ENCODE results near the gene SERPINA6. TPM values are rescaled to one million over a fixed set of nuclear protein-coding genes. Genes with fewer than 3 reads are reported as not detected.
A peak's percentile ranks its signal among the peaks of the same experiment; 100 is the strongest.

SERPINA6 gene
- polyA plus RNA-seq, 1 donor from 2014 or later: not detected

GRCh38 chr14:94343238-94344005, 20.3 kb upstream of the SERPINA6 start:
- peaks cover 6% of the 10 kb centered on the region for H3K27me3 Mint-ChIP-seq

DNA sequence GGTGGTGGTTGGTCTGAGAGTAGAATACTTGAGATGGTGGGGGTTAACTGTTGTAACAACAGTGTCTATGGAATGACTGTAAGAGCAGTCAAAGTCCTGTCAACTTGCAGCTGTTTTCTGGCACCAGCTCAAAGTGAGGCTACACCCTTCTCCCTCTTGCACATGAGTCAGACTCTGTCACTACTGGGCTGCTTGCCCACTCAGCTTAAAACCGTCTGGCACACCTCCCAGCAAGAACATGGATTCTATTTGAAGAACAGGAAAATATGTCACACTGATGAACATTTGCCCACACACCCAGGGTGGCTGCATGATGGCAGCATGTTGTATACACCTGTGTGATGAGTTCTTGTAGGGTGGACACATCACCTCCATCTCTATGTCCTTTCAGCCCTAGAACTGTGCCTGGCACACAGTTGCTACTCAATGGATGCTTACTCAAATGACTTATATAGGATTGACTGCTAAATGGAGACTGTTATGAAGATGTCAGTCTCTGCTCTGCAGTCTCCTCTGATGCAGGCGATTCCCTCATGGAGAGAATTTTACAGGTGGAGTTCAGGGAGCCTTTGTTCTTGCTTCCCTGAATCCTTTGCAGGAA, 19.3 kb upstream of the SERPINA6 start:
- peak overlapping the region in 1 of 3 donors; percentile 14 for H3K27ac Mint-ChIP-seq

More at GRCh38 chr14:94343238-94344005, 20.3 kb upstream of the SERPINA6 start:
- H3K27ac Mint-ChIP-seq: no peak overlapping the region
- H3K36me3 Mint-ChIP-seq: peaks cover 2% of the 10 kb centered on the region
- peaks cover 16 to 21% (median 18%) of the 10 kb centered on the region in 3 donors for H3K4me1 Mint-ChIP-seq
- no peak overlapping the region for H3K4me3 Mint-ChIP-seq
- H3K9me3 Mint-ChIP-seq: peaks cover 0 to 4% (median 0%) of the 10 kb centered on the region in 3 donors

DNA sequence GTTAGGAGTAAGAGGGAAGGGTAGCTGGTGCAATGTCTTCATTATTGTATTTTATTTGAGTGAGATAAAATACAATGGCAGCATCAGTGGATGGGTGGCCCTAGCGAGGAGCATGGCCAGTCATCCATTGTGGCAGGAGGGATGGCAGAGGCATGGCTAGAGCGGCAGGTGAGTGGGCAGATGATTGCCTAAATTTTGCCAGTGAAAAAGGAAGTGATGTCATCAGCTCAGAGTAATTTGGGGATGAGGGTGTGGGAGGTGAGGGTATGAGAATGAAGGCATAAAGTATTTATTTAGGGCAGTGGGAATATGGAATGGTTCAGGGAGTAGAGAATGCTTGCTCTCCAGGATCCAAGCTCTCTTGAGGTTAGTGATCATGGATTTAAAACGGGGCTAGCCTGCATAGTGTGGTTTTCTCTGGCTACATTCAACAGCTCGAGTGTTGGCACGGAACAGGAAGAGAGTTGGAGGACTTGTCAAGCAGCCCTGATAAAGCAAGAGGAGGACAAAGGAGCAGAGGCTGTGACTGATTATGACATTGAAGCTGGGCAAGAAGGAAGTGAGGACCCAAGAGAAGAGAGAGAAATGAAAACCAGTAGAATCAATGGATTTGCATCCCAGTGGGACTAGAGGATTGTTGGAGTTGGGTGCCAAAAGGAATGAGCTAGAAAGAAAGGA, 18.7 kb upstream of the SERPINA6 start:
- Mint-ChIP-seq H3K4me3 (peak overlapping the region in 1 of 4 donors; percentile 36), H3K27me3 (peaks cover 6% of the 10 kb centered on the region), H3K36me3 (peaks cover 2% of the 10 kb centered on the region), H3K27ac (peak overlapping the region in 1 of 3 donors; percentile 14), H3K9me3 (peaks cover 0 to 4% (median 0%) of the 10 kb centered on the region in 3 donors), H3K4me1 (peaks cover 14 to 21% (median 16%) of the 10 kb centered on the region in 3 donors)

More for the DNA sequence above, 19.3 kb upstream of the SERPINA6 start:
- Mint-ChIP-seq H3K9me3 (peaks cover 0 to 4% (median 0%) of the 10 kb centered on the region in 3 donors), H3K4me3 (peak overlapping the region in 1 of 4 donors; percentile 42), H3K36me3 (peaks cover 2% of the 10 kb centered on the region), H3K4me1 (peaks cover 16 to 21% (median 18%) of the 10 kb centered on the region in 3 donors), H3K27me3 (peaks cover 6% of the 10 kb centered on the region)

DNA sequence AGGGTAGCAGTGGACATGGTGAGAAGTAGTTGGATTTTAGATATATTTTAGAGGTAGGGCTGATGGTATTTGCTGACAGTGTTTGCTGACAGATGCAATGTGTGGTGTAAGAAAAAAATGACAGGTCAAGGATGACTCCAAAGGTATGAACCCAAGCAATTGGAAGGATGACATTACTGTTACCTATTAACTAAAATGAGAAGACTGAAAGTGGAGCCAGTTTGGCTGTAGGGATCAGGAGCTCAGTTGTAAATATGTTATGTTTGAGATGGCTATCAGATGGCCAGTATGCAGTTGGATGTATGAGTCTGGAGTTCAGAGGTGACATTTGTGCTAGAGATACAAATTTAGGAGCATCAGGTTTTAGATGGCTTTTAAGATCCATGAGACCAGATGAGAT, 17.4 kb upstream of the SERPINA6 start:
- H3K27me3 Mint-ChIP-seq: peaks cover 6% of the 10 kb centered on the region
- H3K36me3 Mint-ChIP-seq: peaks cover 2% of the 10 kb centered on the region
- H3K27ac Mint-ChIP-seq: no peak overlapping the region
- no peak overlapping the region for H3K4me3 Mint-ChIP-seq
- peaks cover 0 to 4% (median 0%) of the 10 kb centered on the region in 3 donors for H3K9me3 Mint-ChIP-seq
- H3K4me1 Mint-ChIP-seq: peaks cover 9 to 21% (median 12%) of the 10 kb centered on the region in 3 donors

GRCh38 chr14:94338023-94338422, 14.9 kb upstream of the SERPINA6 start:
- no peak overlapping the region for H3K27ac Mint-ChIP-seq
- peaks cover 3 to 21% (median 5%) of the 10 kb centered on the region in 3 donors for H3K4me1 Mint-ChIP-seq
- peaks cover 6% of the 10 kb centered on the region for H3K27me3 Mint-ChIP-seq
- no peak overlapping the region for H3K4me3 Mint-ChIP-seq
- H3K36me3 Mint-ChIP-seq: peaks cover 2% of the 10 kb centered on the region
- peaks cover 0 to 4% (median 0%) of the 10 kb centered on the region in 3 donors for H3K9me3 Mint-ChIP-seq

DNA sequence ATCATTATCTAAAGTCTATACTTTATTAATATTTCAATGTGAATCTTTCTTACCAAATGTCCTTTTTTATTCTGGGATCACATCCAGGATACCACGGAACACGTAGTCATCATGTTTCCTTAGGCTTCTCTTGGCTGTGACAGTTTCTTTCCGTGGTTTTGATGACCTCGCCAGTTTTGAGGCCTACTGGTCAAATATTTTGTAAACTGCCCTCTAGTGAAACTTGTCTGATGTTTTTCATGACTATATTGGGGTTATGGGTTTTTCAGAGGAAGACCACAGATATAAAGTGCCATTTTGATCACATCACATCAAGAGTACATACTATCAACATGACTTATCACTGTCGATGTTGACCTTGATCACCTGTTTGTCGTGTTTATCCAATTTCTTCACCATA, 14.1 kb upstream of the SERPINA6 start:
- Mint-ChIP-seq H3K36me3 (peaks cover 2% of the 10 kb centered on the region), H3K4me3 (no peak overlapping the region), H3K4me1 (peaks cover 1 to 17% (median 4%) of the 10 kb centered on the region in 3 donors), H3K27me3 (peaks cover 6% of the 10 kb centered on the region), H3K9me3 (peaks cover 0 to 4% (median 0%) of the 10 kb centered on the region in 3 donors), H3K27ac (no peak overlapping the region)

- no peaks in the 10 kb centered on the region for H3K27me3 Mint-ChIP-seq
- no peaks in the 10 kb centered on the region for H3K36me3 Mint-ChIP-seq
- H3K4me1 Mint-ChIP-seq: no peaks in the 10 kb centered on the region
- H3K4me3 Mint-ChIP-seq: no peak overlapping the region
- no peak overlapping the region for H3K27ac Mint-ChIP-seq
- peaks cover 0 to 4% (median 0%) of the 10 kb centered on the region in 3 donors for H3K9me3 Mint-ChIP-seq
Measured at GRCh38 chr14:94334872-94335271, 11.7 kb upstream of the SERPINA6 start.

DNA sequence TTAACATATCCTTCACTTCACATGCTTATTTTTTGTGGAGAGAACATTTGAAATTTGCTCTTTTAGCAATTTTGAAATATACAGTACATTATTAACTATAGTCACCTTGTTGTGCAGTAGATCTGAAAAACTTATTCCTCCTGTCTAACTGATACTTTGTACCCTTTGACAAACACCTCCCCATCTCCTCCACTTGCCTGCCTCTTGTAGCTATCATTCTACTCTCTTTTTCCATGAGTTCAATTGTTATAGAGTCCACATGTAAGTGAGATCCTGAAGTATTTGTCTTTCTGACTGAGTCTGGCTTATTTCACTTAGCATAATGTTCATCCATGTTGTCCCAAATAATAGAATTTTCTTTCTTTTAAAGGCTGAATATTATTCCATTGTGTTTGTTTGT, 9.5 kb upstream of the SERPINA6 start:
- Mint-ChIP-seq H3K9me3 (peaks cover 0 to 6% (median 0%) of the 10 kb centered on the region in 3 donors), H3K36me3 (no peaks in the 10 kb centered on the region), H3K4me1 (no peaks in the 10 kb centered on the region)

DNA sequence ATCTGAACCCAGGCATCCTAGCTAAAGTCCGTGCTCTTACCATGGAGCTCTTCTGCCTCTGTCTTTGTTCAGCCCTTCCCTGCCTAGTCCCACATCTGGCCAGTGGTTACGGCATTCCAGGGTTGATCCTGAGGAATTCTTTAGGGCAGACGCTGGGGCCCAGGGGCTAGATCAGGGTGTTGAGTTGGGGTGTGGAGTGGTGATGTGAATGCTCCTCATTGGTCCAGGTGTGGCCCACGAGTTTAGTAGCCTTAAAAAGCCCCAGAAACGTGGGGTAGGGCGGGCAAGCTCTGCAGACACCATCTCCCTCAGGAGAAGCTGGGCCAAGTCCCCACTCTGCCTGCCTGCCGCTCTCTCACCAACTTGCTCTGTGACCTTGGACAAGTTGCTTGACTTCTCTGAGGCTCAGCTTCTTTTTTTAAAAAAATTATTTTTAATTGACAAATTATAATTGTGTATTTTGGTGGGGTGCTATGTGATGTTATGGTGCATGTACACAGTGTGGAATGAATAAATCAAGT, 9.0 kb upstream of the SERPINA6 start:
- peaks cover 0 to 8% (median 0%) of the 10 kb centered on the region in 3 donors for H3K9me3 Mint-ChIP-seq
- no peaks in the 10 kb centered on the region for H3K27me3 Mint-ChIP-seq
- H3K27ac Mint-ChIP-seq: no peak overlapping the region
- H3K36me3 Mint-ChIP-seq: no peaks in the 10 kb centered on the region
- no peaks in the 10 kb centered on the region for H3K4me1 Mint-ChIP-seq
- H3K4me3 Mint-ChIP-seq: no peak overlapping the region

More for the DNA sequence above, 9.5 kb upstream of the SERPINA6 start:
- no peak overlapping the region for H3K27ac Mint-ChIP-seq
- H3K27me3 Mint-ChIP-seq: no peaks in the 10 kb centered on the region
- peak overlapping the region in 1 of 4 donors; percentile 2 for H3K4me3 Mint-ChIP-seq

DNA sequence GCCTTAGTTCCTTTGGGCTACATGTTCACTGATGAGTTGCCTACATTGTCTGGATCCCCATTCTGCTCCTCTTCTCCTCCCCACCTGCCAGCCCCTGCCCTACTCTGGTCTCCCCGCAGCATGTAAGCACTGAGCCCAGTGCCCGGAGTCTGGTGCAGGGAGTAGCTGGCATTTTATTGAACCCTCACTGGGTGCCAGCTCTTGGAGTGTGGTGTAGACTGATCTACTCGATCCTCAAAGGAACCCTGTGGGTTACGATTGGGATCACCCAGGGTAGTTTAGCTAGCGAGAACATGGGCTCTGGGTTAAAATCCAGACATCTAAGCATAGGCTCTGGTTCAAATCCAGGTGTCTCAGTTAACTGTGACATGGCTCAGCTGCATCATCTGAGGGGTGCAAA, 8.3 kb upstream of the SERPINA6 start:
- Mint-ChIP-seq H3K27me3 (no peaks in the 10 kb centered on the region), H3K4me3 (no peak overlapping the region), H3K4me1 (no peaks in the 10 kb centered on the region), H3K27ac (no peak overlapping the region), H3K36me3 (no peaks in the 10 kb centered on the region), H3K9me3 (peaks cover 0 to 10% (median 0%) of the 10 kb centered on the region in 3 donors)

DNA sequence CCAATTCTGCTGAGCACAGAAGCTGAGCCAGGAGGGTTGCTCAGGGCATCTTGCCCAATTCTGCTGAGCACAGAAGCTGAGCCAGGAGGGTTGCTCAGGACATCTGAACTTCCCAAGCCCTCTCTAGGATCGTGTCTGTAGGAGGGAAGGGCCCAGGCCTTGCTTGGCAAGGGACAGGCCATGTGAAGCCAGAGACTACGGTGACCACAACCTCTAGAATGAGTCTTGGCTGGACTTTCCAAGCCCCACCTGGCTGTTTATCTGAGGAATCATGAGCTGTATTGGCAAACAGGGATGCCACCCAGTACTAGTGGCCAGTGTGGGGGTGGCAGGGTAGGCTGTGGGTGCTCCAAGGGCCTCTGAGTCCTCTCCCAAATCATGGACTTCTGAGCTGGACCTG, 7.7 kb upstream of the SERPINA6 start:
- Mint-ChIP-seq H3K27ac (no peak overlapping the region), H3K36me3 (no peaks in the 10 kb centered on the region), H3K9me3 (peaks cover 0 to 11% (median 0%) of the 10 kb centered on the region in 3 donors), H3K27me3 (no peaks in the 10 kb centered on the region), H3K4me1 (no peaks in the 10 kb centered on the region), H3K4me3 (no peak overlapping the region)

GRCh38 chr14:94330432-94330831, 7.3 kb upstream of the SERPINA6 start:
- Mint-ChIP-seq H3K4me3 (no peak overlapping the region), H3K9me3 (peaks cover 0 to 11% (median 0%) of the 10 kb centered on the region in 3 donors), H3K27me3 (no peaks in the 10 kb centered on the region), H3K4me1 (no peaks in the 10 kb centered on the region), H3K36me3 (no peaks in the 10 kb centered on the region), H3K27ac (no peak overlapping the region)

- no peaks in the 10 kb centered on the region for H3K36me3 Mint-ChIP-seq
- no peaks in the 10 kb centered on the region for H3K4me1 Mint-ChIP-seq
- peaks cover 0 to 11% (median 0%) of the 10 kb centered on the region in 3 donors for H3K9me3 Mint-ChIP-seq
- H3K4me3 Mint-ChIP-seq: no peak overlapping the region
- H3K27ac Mint-ChIP-seq: no peak overlapping the region
- H3K27me3 Mint-ChIP-seq: no peaks in the 10 kb centered on the region
Measured at GRCh38 chr14:94329857-94330256, 6.7 kb upstream of the SERPINA6 start.

DNA sequence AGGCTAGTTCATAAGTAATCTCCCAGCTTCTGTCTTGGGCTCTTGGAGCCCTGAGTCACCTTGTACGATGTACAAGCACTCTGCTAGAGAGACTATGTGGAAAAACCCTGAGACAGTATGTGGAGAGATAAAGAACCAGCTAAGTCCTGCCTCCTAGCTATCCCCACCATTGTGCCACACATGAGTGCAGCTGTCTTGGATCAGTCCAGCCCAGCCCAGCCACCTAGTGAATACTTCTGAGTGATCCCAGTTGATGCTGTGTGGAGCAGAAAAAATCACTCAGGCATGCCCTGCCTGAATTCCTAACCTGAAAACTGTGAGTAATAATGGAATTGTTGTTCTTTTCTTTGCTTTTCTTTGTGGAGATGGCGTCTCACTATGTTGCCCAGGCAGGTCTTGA, 5.1 kb upstream of the SERPINA6 start:
- Mint-ChIP-seq H3K27ac (no peak overlapping the region), H3K9me3 (peaks cover 0 to 11% (median 0%) of the 10 kb centered on the region in 3 donors), H3K27me3 (no peaks in the 10 kb centered on the region), H3K4me1 (no peaks in the 10 kb centered on the region), H3K4me3 (no peak overlapping the region), H3K36me3 (no peaks in the 10 kb centered on the region)

All from IgD-negative memory B cell (primary cell).